GM12878 (cell line): Measurements from ENCODE around the gene PCSK5. TPM values are rescaled to one million over a fixed set of nuclear protein-coding genes. Genes with fewer than 3 reads are reported as not detected.

Experiments
- ATF3 ChIP-seq: IDR thresholded peaks from 2 replicates; pipeline ENCODE4 v1.6.1; 2011; ENCODE audit warnings: low read depth, mild to moderate bottlenecking, low read length, moderate library complexity, borderline replicate concordance; ENCODE audit errors: extremely low read depth
- BRCA1 ChIP-seq: IDR thresholded peaks from 2 replicates; pipeline ENCODE4 v1.6.1; 2011; ENCODE audit warnings: low read depth, low read length, improper control_type of control experiment
- CHD4 ChIP-seq: fragments of 200-600 bp; sonication (generic); IDR thresholded peaks from 2 replicates; pipeline ENCODE4 v1.6.1; 2016; ENCODE audit warnings: mild to moderate bottlenecking
- EGR1 ChIP-seq, 2 experiments: IDR thresholded peaks; 1 replicate in 1 of 2; 2 replicates in 1 of 2; pipeline ENCODE4 v1.6.1; 2011 to 2012; ENCODE audit warnings: low read depth in 2 of 2, low read length in 2 of 2, borderline replicate concordance in 1 of 2, mild to moderate bottlenecking in 1 of 2, moderate library complexity in 1 of 2
- ESRRA ChIP-seq: IDR thresholded peaks from 2 replicates; pipeline ENCODE4 v1.6.1; 2012; ENCODE audit warnings: mild to moderate bottlenecking, low read length, improper control_type of control experiment
- HSF1 ChIP-seq: fragments of 150-350 bp; IDR thresholded peaks from 2 replicates; pipeline ENCODE4 v1.6.1; 2014; ENCODE audit warnings: mild to moderate bottlenecking, low read depth, low read length
- MEF2B ChIP-seq: fragments of 450-650 bp; IDR thresholded peaks from 2 replicates; pipeline ENCODE4 v1.6.1; 2018; ENCODE audit warnings: mild to moderate bottlenecking, moderate library complexity; ENCODE audit not compliant: partially characterized antibody, poor library complexity, severe bottlenecking
- NFYA ChIP-seq: IDR thresholded peaks from 2 replicates; pipeline ENCODE4 v1.6.1; 2011; ENCODE audit warnings: low read depth, mild to moderate bottlenecking, low read length, improper control_type of control experiment, borderline replicate concordance
- RUNX3 ChIP-seq: IDR thresholded peaks from 2 replicates; pipeline ENCODE4 v1.6.1; 2012; ENCODE audit warnings: low read length, inconsistent platforms
- SKIL ChIP-seq: fragments of 450-650 bp; IDR thresholded peaks from 2 replicates; pipeline ENCODE4 v1.6.1; 2017; ENCODE audit warnings: mild to moderate bottlenecking, low read depth, inconsistent platforms; ENCODE audit not compliant: poor library complexity, severe bottlenecking
- SMAD5 ChIP-seq: IDR thresholded peaks from 2 replicates; pipeline ENCODE4 v1.6.1; 2016; ENCODE audit warnings: antibody characterized with exemption, low read depth
- SUPT20H ChIP-seq: IDR thresholded peaks from 2 replicates; pipeline ENCODE4 v1.6.1; 2011; ENCODE audit warnings: low read depth, mild to moderate bottlenecking, low read length, moderate library complexity, borderline replicate concordance; ENCODE audit not compliant: control insufficient read depth
- SUZ12 ChIP-seq: fragments of 200-600 bp; sonication (generic); IDR thresholded peaks from one replicate; pipeline ENCODE4 v1.6.1; 2018; ENCODE audit warnings: antibody characterized with exemption, mild to moderate bottlenecking; ENCODE audit not compliant: unreplicated experiment
- TAF1 ChIP-seq: IDR thresholded peaks from 2 replicates; pipeline ENCODE4 v1.6.1; 2011; ENCODE audit warnings: mild to moderate bottlenecking, low read depth, low read length, borderline replicate concordance
- TBL1XR1 ChIP-seq: IDR thresholded peaks from 2 replicates; pipeline ENCODE4 v1.6.1; 2012; ENCODE audit warnings: low read depth, low read length, improper control_type of control experiment
- ZSCAN29 ChIP-seq: fragments of 450-650 bp; IDR thresholded peaks from 2 replicates; pipeline ENCODE4 v1.6.1; 2017; ENCODE audit warnings: mild to moderate bottlenecking, moderate library complexity
- polyA plus RNA-seq, 11 experiments: library from polyadenylated mRNA; depleted of rRNA in 4 of 11; unstranded in 6 of 11; stranded (reverse) in 5 of 11; fragments of >200 nt; fragmentation: Nextera tagmentation in 4 of 11; fragmentation: Illumina TruSeq in 1 of 11; extraction: Ambion mirVana in 4 of 11; extraction: Trizol in 1 of 11; gene quantifications; 1 replicate in 1 of 11; 2 replicates in 10 of 11; pipeline versions ENCODE4 v1.2.1 to v1.2.3, GENCODE V29; 2011 to 2016; ENCODE audit warnings: inconsistent platforms in 2 of 11, missing spikeins in 2 of 11, low read depth in 1 of 11
- total RNA-seq, 4 experiments: library from RNA; depleted of rRNA in 3 of 4; stranded (reverse); fragments of >200 nt in 3 of 4; fragmentation: Illumina TruSeq in 1 of 4; extraction: Trizol in 1 of 4; gene quantifications; 2 replicates each; pipeline versions ENCODE4 v1.2.1 to v1.2.3, GENCODE V29; 2013 to 2021
- TF ChIP-seq, protein P1 (sequence below): fragments of 450-650 bp; IDR thresholded peaks from 2 replicates; pipeline ENCODE4 v1.6.1; 2017; ENCODE audit warnings: mild to moderate bottlenecking, moderate library complexity
- TF ChIP-seq, protein P2 (sequence below): fragments of 450-650 bp; IDR thresholded peaks from 2 replicates; pipeline ENCODE4 v1.6.1; 2017; ENCODE audit warnings: borderline replicate concordance

PCSK5 gene
- total and polyA plus RNA-seq, 10 of the 15 experiments (the other 5 are each of a cell fraction or from before 2014, with no cell fraction given): 0.01 to 0.13 (median 0.04) TPM; not detected in 3

DNA sequence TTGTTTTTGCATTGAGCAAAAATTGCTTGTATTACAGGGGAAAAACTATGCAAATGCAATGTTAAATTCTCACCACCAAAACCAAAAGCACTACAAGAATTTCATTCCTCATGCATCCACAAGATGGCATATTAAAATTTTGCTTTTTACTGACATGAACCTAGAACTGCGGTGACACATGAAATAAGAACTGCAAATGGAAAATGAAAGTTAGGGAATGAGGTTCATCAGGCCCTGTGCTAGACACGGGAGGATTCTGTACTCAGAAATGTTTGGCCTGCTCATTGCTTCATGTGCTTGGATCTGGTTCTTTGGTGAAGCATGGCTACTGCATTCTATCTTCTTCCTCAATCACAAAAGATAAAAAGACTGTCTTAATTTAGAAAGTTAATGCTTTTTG, 512.9 kb downstream of the PCSK5 start (continued):
- TF ChIP-seq SUPT20H (no peak), CHD4 (no peak), SKIL (no peak), BRCA1 (no peak), MEF2B (no peak), TBL1XR1 (no peak), NFYA (no peak), SMAD5 (no peak), TAF1 (no peak), ATF3 (no peak), ESRRA (no peak), SUZ12 (no peak), EGR1 (IDR thresholded peaks at IDR 0.05; ENCODE audit: borderline replicate concordance in 1 of 2, low read depth in 2 of 2, low read length in 2 of 2) (no peak), ZSCAN29 (no peak), RUNX3 (peak; percentile 85), HSF1 (no peak)
- TF ChIP-seq, protein P1, sequence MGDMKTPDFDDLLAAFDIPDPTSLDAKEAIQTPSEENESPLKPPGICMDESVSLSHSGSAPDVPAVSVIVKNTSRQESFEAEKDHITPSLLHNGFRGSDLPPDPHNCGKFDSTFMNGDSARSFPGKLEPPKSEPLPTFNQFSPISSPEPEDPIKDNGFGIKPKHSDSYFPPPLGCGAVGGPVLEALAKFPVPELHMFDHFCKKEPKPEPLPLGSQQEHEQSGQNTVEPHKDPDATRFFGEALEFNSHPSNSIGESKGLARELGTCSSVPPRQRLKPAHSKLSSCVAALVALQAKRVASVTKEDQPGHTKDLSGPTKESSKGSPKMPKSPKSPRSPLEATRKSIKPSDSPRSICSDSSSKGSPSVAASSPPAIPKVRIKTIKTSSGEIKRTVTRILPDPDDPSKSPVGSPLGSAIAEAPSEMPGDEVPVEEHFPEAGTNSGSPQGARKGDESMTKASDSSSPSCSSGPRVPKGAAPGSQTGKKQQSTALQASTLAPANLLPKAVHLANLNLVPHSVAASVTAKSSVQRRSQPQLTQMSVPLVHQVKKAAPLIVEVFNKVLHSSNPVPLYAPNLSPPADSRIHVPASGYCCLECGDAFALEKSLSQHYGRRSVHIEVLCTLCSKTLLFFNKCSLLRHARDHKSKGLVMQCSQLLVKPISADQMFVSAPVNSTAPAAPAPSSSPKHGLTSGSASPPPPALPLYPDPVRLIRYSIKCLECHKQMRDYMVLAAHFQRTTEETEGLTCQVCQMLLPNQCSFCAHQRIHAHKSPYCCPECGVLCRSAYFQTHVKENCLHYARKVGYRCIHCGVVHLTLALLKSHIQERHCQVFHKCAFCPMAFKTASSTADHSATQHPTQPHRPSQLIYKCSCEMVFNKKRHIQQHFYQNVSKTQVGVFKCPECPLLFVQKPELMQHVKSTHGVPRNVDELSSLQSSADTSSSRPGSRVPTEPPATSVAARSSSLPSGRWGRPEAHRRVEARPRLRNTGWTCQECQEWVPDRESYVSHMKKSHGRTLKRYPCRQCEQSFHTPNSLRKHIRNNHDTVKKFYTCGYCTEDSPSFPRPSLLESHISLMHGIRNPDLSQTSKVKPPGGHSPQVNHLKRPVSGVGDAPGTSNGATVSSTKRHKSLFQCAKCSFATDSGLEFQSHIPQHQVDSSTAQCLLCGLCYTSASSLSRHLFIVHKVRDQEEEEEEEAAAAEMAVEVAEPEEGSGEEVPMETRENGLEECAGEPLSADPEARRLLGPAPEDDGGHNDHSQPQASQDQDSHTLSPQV: no peak
- TF ChIP-seq, protein P2, sequence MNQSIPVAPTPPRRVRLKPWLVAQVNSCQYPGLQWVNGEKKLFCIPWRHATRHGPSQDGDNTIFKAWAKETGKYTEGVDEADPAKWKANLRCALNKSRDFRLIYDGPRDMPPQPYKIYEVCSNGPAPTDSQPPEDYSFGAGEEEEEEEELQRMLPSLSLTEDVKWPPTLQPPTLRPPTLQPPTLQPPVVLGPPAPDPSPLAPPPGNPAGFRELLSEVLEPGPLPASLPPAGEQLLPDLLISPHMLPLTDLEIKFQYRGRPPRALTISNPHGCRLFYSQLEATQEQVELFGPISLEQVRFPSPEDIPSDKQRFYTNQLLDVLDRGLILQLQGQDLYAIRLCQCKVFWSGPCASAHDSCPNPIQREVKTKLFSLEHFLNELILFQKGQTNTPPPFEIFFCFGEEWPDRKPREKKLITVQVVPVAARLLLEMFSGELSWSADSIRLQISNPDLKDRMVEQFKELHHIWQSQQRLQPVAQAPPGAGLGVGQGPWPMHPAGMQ: no peak
